Measurements from ENCODE around the gene IRF4.

IRF4 gene

DNA sequence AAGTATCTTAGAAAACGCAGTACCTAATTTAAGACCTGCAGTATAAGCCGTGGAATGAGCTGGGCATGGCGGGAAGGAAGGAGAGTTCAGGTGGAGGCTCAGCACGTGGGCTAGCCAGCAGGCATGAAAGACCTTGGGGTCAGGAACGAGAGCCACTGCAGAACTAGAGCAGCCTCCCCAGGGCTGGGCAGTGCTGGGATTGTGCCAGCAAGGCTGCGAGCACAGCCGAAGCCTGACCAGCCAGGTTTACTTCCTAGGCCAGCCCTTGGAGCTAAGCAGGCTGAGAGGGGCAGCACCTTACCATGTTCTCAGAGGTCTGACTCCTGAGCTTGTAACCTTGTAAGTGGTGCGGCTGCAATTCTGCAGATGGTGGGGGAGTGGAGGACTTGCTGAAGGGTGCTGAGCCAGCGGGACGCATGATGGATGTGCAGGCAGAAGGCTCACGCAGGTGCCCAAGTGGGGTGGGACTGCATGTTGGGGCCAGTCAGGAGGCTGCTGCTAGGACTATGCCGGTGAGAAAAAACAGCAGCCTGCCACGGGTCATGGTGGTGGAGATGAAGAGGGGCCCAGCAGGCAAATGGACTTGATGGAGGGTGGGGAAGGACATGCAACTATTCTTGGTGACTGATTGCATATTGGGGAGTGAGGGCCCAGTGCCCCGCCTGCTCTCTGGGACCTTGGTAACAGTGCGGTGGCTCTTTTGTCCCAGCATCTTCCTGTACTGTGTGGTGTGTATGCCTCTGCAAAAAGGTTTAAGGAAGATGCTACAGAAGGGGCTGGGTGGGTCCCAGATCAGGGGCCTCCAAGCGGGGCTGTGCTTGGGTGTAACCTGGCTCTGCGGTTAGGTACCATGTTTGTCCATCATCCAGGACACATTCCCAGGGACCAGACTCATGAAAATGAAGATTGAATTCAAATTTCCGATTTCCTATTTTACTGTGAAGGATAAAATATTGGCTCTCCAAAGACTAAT lies 37.6 kb upstream of the IRF4 start:
- no peak overlapping the region for H3K27ac ChIP-seq (ENCODE audit: insufficient read depth in 1 of 2, low read depth in 1 of 2, low read length in 2 of 2, poor library complexity in 1 of 2, severe bottlenecking in 2 of 2)
- no peaks in the 10 kb centered on the region for H3K27me3 ChIP-seq (replicated peaks in 2 of 5; ENCODE audit: control insufficient read depth in 4 of 5, insufficient read depth in 5 of 5, low read length in 4 of 5)
- no peak overlapping the region for H3K4me3 ChIP-seq (ENCODE audit: control insufficient read depth in 1 of 7, extremely low read depth in 1 of 7, insufficient read depth in 4 of 7, low read depth in 2 of 7, low read length in 6 of 7)
- WGBS (ENCODE audit: insufficient coverage): 90% methylated on average over 18 of the region's 18 CpGs
- ChIA-PET POLR2A (no interaction called here), CTCF (no interaction called here)
- peaks cover 0 to 8% (median 5%) of the 10 kb centered on the region in 4 experiments for H3K36me3 ChIP-seq (ENCODE audit: control insufficient read depth in 4 of 4, insufficient read depth in 4 of 4, low read length in 3 of 4)
- peaks cover 0 to 7% (median 0%) of the 10 kb centered on the region in 4 experiments for H3K4me1 ChIP-seq (ENCODE audit: control extremely low read depth in 1 of 4, control insufficient read depth in 4 of 4, insufficient read depth in 4 of 4, low read length in 3 of 4)
- DNase-seq: no peak
- H3K9me3 ChIP-seq (ENCODE audit: control extremely low read depth in 1 of 5, control insufficient read depth in 4 of 5, insufficient read depth in 2 of 5, low read depth in 1 of 5, low read length in 4 of 5): peaks cover 0 to 2% (median 0%) of the 10 kb centered on the region in 5 experiments

GRCh38 chr6:354631-355280 lies 36.8 kb upstream of the IRF4 start:
- POLR2A ChIA-PET: no interaction called here
- Histone ChIP-seq H3K36me3 (ENCODE audit: control insufficient read depth in 4 of 4, insufficient read depth in 4 of 4, low read length in 3 of 4) (no peaks in the 10 kb centered on the region), H3K4me3 (ENCODE audit: control insufficient read depth in 1 of 7, extremely low read depth in 1 of 7, insufficient read depth in 4 of 7, low read depth in 2 of 7, low read length in 6 of 7) (no peak overlapping the region), H3K4me1 (ENCODE audit: control extremely low read depth in 1 of 4, control insufficient read depth in 4 of 4, insufficient read depth in 4 of 4, low read length in 3 of 4) (peaks cover 0 to 7% (median 0%) of the 10 kb centered on the region in 4 experiments), H3K9me3 (ENCODE audit: control extremely low read depth in 1 of 5, control insufficient read depth in 4 of 5, insufficient read depth in 2 of 5, low read depth in 1 of 5, low read length in 4 of 5) (no peaks in the 10 kb centered on the region), H3K27me3 (replicated peaks in 2 of 5; ENCODE audit: control insufficient read depth in 4 of 5, insufficient read depth in 5 of 5, low read length in 4 of 5) (no peaks in the 10 kb centered on the region), H3K27ac (ENCODE audit: insufficient read depth in 1 of 2, low read depth in 1 of 2, low read length in 2 of 2, poor library complexity in 1 of 2, severe bottlenecking in 2 of 2) (no peak overlapping the region)
- 95% methylated on average over 15 of the region's 15 CpGs for WGBS (ENCODE audit: insufficient coverage)
- no peak for DNase-seq
- CTCF ChIA-PET: interaction anchor here (0.9 kb wide), 1 partner anchor 20 kb away, joined by 4 read pairs; no protein-coding TSS in a partner anchor

GRCh38 chr6:355373-356208 lies 36.0 kb upstream of the IRF4 start:
- no peaks in the 10 kb centered on the region for H3K27me3 ChIP-seq (replicated peaks in 2 of 5; ENCODE audit: control insufficient read depth in 4 of 5, insufficient read depth in 5 of 5, low read length in 4 of 5)
- no peaks in the 10 kb centered on the region for H3K9me3 ChIP-seq (ENCODE audit: control extremely low read depth in 1 of 5, control insufficient read depth in 4 of 5, insufficient read depth in 2 of 5, low read depth in 1 of 5, low read length in 4 of 5)
- ChIA-PET POLR2A (no interaction called here), CTCF (interaction anchor here (0.9 kb wide), 1 partner anchor 20 kb away, joined by 4 read pairs; no protein-coding TSS in a partner anchor)
- 78% methylated on average over 9 of the region's 9 CpGs for WGBS (ENCODE audit: insufficient coverage)
- no peak overlapping the region for H3K27ac ChIP-seq (ENCODE audit: insufficient read depth in 1 of 2, low read depth in 1 of 2, low read length in 2 of 2, poor library complexity in 1 of 2, severe bottlenecking in 2 of 2)
- H3K4me3 ChIP-seq (ENCODE audit: control insufficient read depth in 1 of 7, extremely low read depth in 1 of 7, insufficient read depth in 4 of 7, low read depth in 2 of 7, low read length in 6 of 7): no peak overlapping the region
- peaks cover 0 to 7% (median 0%) of the 10 kb centered on the region in 4 experiments for H3K4me1 ChIP-seq (ENCODE audit: control extremely low read depth in 1 of 4, control insufficient read depth in 4 of 4, insufficient read depth in 4 of 4, low read length in 3 of 4)
- no peaks in the 10 kb centered on the region for H3K36me3 ChIP-seq (ENCODE audit: control insufficient read depth in 4 of 4, insufficient read depth in 4 of 4, low read length in 3 of 4)
- DNase-seq: no peak

DNA sequence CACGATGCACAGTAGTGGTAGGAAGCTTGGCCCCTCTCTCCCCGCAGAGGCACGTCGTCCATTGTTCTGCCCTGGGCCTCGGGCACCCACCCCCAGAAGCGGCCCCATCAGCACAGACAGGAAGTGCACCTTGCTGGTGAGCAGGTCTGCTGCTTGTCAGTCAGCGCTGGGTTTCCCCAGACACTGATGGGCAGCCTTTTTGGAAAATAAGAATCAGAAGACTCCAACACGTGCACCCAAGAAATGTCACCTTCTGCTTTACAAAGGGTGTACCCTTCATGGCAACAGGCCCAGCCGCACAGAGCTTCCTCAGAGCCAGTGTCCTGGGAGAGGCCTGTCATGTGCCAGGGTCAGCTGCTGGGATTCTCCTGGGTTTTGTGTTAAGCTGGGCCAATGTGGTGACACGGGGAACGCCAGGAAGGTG lies 34.7 kb upstream of the IRF4 start:
- POLR2A ChIA-PET: no interaction called here
- no peak overlapping the region for H3K27ac ChIP-seq (ENCODE audit: insufficient read depth in 1 of 2, low read depth in 1 of 2, low read length in 2 of 2, poor library complexity in 1 of 2, severe bottlenecking in 2 of 2)
- H3K36me3 ChIP-seq (ENCODE audit: control insufficient read depth in 4 of 4, insufficient read depth in 4 of 4, low read length in 3 of 4): no peaks in the 10 kb centered on the region
- H3K9me3 ChIP-seq (ENCODE audit: control extremely low read depth in 1 of 5, control insufficient read depth in 4 of 5, insufficient read depth in 2 of 5, low read depth in 1 of 5, low read length in 4 of 5): peaks cover 0 to 2% (median 0%) of the 10 kb centered on the region in 5 experiments
- CTCF ChIA-PET: no interaction called here
- no peak overlapping the region for H3K4me3 ChIP-seq (ENCODE audit: control insufficient read depth in 1 of 7, extremely low read depth in 1 of 7, insufficient read depth in 4 of 7, low read depth in 2 of 7, low read length in 6 of 7)
- 90% methylated on average over 11 of the region's 11 CpGs for WGBS (ENCODE audit: insufficient coverage)
- no peaks in the 10 kb centered on the region for H3K27me3 ChIP-seq (replicated peaks in 2 of 5; ENCODE audit: control insufficient read depth in 4 of 5, insufficient read depth in 5 of 5, low read length in 4 of 5)
- DNase-seq: no peak
- H3K4me1 ChIP-seq (ENCODE audit: control extremely low read depth in 1 of 4, control insufficient read depth in 4 of 4, insufficient read depth in 4 of 4, low read length in 3 of 4): peaks cover 0 to 10% (median 0%) of the 10 kb centered on the region in 4 experiments

DNA sequence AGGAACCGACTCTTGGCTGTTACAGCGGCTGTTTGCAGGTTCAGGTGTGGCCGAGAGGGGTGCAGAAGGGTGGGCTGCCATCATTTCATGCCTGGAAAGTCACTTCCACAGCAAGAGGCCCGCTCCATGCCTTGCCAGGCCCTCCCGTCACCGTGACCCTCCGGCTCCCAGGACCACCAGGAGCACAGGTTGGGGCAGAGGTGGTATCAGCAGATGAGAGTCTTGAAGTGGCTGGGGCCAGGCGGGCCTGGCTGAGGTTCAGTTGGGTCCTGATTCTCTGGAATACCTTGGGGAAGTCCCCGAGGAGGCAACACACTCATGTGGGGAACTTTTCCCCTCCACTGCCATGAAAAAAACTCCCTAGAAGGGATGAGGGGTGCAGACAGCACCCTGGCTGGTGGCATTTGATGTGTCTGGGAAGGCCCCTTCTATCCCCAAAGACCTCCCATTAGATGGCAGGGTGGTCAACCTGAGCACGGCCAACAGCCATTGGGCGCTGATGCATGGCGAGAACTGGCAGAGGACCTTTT lies 34.2 kb upstream of the IRF4 start:
- ChIA-PET CTCF (no interaction called here), POLR2A (no interaction called here)
- Histone ChIP-seq H3K36me3 (ENCODE audit: control insufficient read depth in 4 of 4, insufficient read depth in 4 of 4, low read length in 3 of 4) (no peaks in the 10 kb centered on the region), H3K9me3 (ENCODE audit: control extremely low read depth in 1 of 5, control insufficient read depth in 4 of 5, insufficient read depth in 2 of 5, low read depth in 1 of 5, low read length in 4 of 5) (peaks cover 0 to 3% (median 0%) of the 10 kb centered on the region in 5 experiments), H3K27me3 (replicated peaks in 2 of 5; ENCODE audit: control insufficient read depth in 4 of 5, insufficient read depth in 5 of 5, low read length in 4 of 5) (no peaks in the 10 kb centered on the region), H3K4me3 (ENCODE audit: control insufficient read depth in 1 of 7, extremely low read depth in 1 of 7, insufficient read depth in 4 of 7, low read depth in 2 of 7, low read length in 6 of 7) (no peak overlapping the region), H3K27ac (ENCODE audit: insufficient read depth in 1 of 2, low read depth in 1 of 2, low read length in 2 of 2, poor library complexity in 1 of 2, severe bottlenecking in 2 of 2) (no peak overlapping the region), H3K4me1 (ENCODE audit: control extremely low read depth in 1 of 4, control insufficient read depth in 4 of 4, insufficient read depth in 4 of 4, low read length in 3 of 4) (peaks cover 0 to 10% (median 0%) of the 10 kb centered on the region in 4 experiments)
- 92% methylated on average over 11 of the region's 12 CpGs for WGBS (ENCODE audit: insufficient coverage)
- no peak for DNase-seq

GRCh38 chr6:357791-358341 lies 33.7 kb upstream of the IRF4 start:
- WGBS (ENCODE audit: insufficient coverage): 85% methylated on average over 13 of the region's 13 CpGs
- CTCF ChIA-PET: interaction anchor here (0.6 to 1.1 kb wide), 2 partner anchors 11 to 170 kb away, joined by 3 read pairs; no protein-coding TSS in a partner anchor

More at GRCh38 chr6:357791-358341, 33.7 kb upstream of the IRF4 start:
- H3K36me3 ChIP-seq (ENCODE audit: control insufficient read depth in 4 of 4, insufficient read depth in 4 of 4, low read length in 3 of 4): no peaks in the 10 kb centered on the region
- H3K4me3 ChIP-seq (ENCODE audit: control insufficient read depth in 1 of 7, extremely low read depth in 1 of 7, insufficient read depth in 4 of 7, low read depth in 2 of 7, low read length in 6 of 7): no peak overlapping the region
- no peak for DNase-seq
- H3K27ac ChIP-seq (ENCODE audit: insufficient read depth in 1 of 2, low read depth in 1 of 2, low read length in 2 of 2, poor library complexity in 1 of 2, severe bottlenecking in 2 of 2): no peak overlapping the region
- POLR2A ChIA-PET: no interaction called here
- H3K27me3 ChIP-seq (replicated peaks in 2 of 5; ENCODE audit: control insufficient read depth in 4 of 5, insufficient read depth in 5 of 5, low read length in 4 of 5): no peaks in the 10 kb centered on the region
- peaks cover 0 to 10% (median 0%) of the 10 kb centered on the region in 4 experiments for H3K4me1 ChIP-seq (ENCODE audit: control extremely low read depth in 1 of 4, control insufficient read depth in 4 of 4, insufficient read depth in 4 of 4, low read length in 3 of 4)
- peaks cover 0 to 5% (median 0%) of the 10 kb centered on the region in 5 experiments for H3K9me3 ChIP-seq (ENCODE audit: control extremely low read depth in 1 of 5, control insufficient read depth in 4 of 5, insufficient read depth in 2 of 5, low read depth in 1 of 5, low read length in 4 of 5)

All from common myeloid progenitor, CD34-positive (primary cell).